Transverse colon (tissue), 4 donors: ENCODE results near the gene PCCA. TPM values are rescaled to one million over a fixed set of nuclear protein-coding genes. Genes with fewer than 3 reads are reported as not detected.
"Not testable (repeated sequence)": the region's sequence is repeated elsewhere in the genome, so short reads cannot be mapped to it uniquely, and the experiment has no call there.

Experiments
- DNase-seq: peaks from one replicate; pipeline ENCODE4 v3.0.0-alpha.2; 2019
- H3K27ac ChIP-seq, 4 donors: fragments of 200-600 bp; sonication (generic); 2 replicates each; pipeline ENCODE4 v1.5.1; 2016 to 2018; ENCODE audit warnings: inconsistent platforms in 4 of 4
- H3K27me3 ChIP-seq: fragments of 200-600 bp; sonication (generic); 2 replicates; pipeline ENCODE4 v1.5.1; 2017; ENCODE audit warnings: inconsistent platforms
- H3K36me3 ChIP-seq, 4 donors: fragments of 200-600 bp; sonication (generic); 2 replicates each; pipeline ENCODE4 v1.5.1; 2017 to 2019; ENCODE audit warnings: inconsistent platforms in 4 of 4
- H3K4me1 ChIP-seq, 4 donors: fragments of 200-600 bp; sonication (generic); 2 replicates each; pipeline ENCODE4 v1.5.1; 2017 to 2020; ENCODE audit warnings: inconsistent platforms in 4 of 4
- H3K4me3 ChIP-seq, 4 donors: fragments of 200-600 bp; sonication (generic); 1 replicate in 1 of 4; 2 replicates in 3 of 4; pipeline versions ENCODE4 v1.5.1 to v1.6.1; 2017 to 2019; ENCODE audit warnings: inconsistent platforms in 4 of 4
- H3K9me3 ChIP-seq, 2 donors: fragments of 200-600 bp; sonication (generic); 2 replicates each; pipeline ENCODE4 v1.5.1; 2017 to 2019; ENCODE audit warnings: inconsistent platforms in 2 of 2
- EP300 ChIP-seq: sonication (generic); formaldehyde crosslinking; IDR thresholded peaks from one replicate; pipeline ENCODE4 v1.6.1; 2017; ENCODE audit warnings: antibody characterized with exemption, low read depth
- POLR2A ChIP-seq: fragments of 450-650 bp; IDR thresholded peaks from one replicate; pipeline ENCODE4 v1.6.1; 2016; ENCODE audit warnings: antibody characterized with exemption, mild to moderate bottlenecking, moderate library complexity
- POLR2AphosphoS5 ChIP-seq, 3 donors: sonication (generic); formaldehyde crosslinking; IDR thresholded peaks; one replicate each; pipeline ENCODE4 v1.6.1; 2016; ENCODE audit warnings: antibody characterized with exemption in 3 of 3
- WGBS, 2 donors: methylation state at CpG; one replicate each; pipeline ENCODE4 v1.1.5; 2018; ENCODE audit warnings: low coverage in 1 of 2; 5-methylcytosine and 5-hydroxymethylcytosine counted together
- in situ Hi-C, 4 donors: fragments of 200-750 bp; cut with MboI; loops; one replicate each; pipeline versions ENCODE4 v1.15.0 to v1.15.1; 2017; ENCODE audit warnings: low sequenced_read_pairs in 3 of 4, low pct_ligation_motif_present in 1 of 4, low pct_unique_long_range_greater_than_20kb in 1 of 4
- intact Hi-C: fragments of 100-400 bp; cut with DNase I; formaldehyde crosslinking; loops from one replicate; pipeline ENCODE4 v1.15.1; 2023; ENCODE audit warnings: low total_unique reads
- total RNA-seq, 4 donors: library from RNA; depleted of rRNA; stranded (reverse); fragments of >200 nt; gene quantifications; one replicate each; pipeline ENCODE4 v1.1.0, GENCODE V29; 2016
- TF ChIP-seq, protein P1 (sequence below), 5 experiments: fragments of 200-600 bp in 3 of 5; fragments of 450-650 bp in 2 of 5; sonication (generic) in 3 of 5; IDR thresholded peaks; 1 replicate in 2 of 5; 2 replicates in 3 of 5; pipeline ENCODE4 v1.5.1; 2016 to 2017; ENCODE audit warnings: antibody characterized with exemption in 5 of 5, inconsistent platforms in 3 of 5, mild to moderate bottlenecking in 2 of 5, moderate library complexity in 1 of 5

Gene PCCA
- total RNA-seq, 4 donors from 2014 or later, result 13.1 to 87.8 (median 74.6) TPM

DNA sequence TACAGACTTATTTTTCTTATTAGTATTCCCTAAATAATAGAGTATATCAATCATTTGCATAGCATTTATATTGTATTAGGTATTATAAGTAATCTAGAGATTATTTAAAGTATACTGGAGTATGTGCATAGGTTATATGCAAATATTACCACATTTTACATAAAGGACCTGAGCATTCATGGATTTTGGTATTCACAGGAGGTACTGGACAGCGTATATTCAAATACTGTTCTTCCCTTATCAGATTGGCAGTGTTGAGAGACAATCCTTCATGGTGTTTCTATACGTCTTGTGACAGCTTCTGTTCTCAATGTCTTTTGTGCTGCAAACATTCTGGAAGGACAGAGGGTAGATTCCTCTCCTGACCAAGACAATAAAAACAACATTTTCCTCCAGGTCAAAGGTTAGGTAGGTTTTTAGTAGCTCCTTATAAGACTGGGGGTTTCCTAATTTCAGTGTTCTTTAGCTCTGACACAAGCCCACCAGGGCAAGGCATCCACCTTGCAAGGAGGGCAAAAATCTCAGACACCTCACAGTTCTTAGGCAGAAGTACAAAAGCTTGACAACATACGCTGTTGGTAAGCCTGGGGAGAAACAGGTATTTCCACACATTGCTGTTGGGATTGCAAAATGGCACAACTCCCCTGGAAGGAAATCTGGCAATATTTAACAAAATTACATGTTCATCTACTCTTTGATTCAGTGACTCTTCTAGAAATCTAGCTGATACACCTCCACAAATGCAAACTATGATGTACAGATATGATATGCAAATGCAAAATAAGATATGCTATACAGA, 20.6 kb upstream of the PCCA start:
- intact Hi-C loops (no loop called here), in situ Hi-C loops (no loop called here)
- Histone ChIP-seq H3K9me3 (no peaks in the 10 kb centered on the region), H3K36me3 (no peaks in the 10 kb centered on the region), H3K27ac (no peak overlapping the region), H3K27me3 (no peaks in the 10 kb centered on the region), H3K4me1 (no peaks in the 10 kb centered on the region), H3K4me3 (no peak overlapping the region)
- WGBS, 2 donors, result 89 to 100% methylated on average over 1 to 3 of the region's 3 CpGs
- TF ChIP-seq, protein P1, sequence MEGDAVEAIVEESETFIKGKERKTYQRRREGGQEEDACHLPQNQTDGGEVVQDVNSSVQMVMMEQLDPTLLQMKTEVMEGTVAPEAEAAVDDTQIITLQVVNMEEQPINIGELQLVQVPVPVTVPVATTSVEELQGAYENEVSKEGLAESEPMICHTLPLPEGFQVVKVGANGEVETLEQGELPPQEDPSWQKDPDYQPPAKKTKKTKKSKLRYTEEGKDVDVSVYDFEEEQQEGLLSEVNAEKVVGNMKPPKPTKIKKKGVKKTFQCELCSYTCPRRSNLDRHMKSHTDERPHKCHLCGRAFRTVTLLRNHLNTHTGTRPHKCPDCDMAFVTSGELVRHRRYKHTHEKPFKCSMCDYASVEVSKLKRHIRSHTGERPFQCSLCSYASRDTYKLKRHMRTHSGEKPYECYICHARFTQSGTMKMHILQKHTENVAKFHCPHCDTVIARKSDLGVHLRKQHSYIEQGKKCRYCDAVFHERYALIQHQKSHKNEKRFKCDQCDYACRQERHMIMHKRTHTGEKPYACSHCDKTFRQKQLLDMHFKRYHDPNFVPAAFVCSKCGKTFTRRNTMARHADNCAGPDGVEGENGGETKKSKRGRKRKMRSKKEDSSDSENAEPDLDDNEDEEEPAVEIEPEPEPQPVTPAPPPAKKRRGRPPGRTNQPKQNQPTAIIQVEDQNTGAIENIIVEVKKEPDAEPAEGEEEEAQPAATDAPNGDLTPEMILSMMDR (IDR thresholded peaks at IDR 0.05), result no peak
- TF ChIP-seq POLR2AphosphoS5 (IDR thresholded peaks at IDR 0.05) (no peak), EP300 (no peak), POLR2A (no peak)
- DNase-seq, result no peak

DNA sequence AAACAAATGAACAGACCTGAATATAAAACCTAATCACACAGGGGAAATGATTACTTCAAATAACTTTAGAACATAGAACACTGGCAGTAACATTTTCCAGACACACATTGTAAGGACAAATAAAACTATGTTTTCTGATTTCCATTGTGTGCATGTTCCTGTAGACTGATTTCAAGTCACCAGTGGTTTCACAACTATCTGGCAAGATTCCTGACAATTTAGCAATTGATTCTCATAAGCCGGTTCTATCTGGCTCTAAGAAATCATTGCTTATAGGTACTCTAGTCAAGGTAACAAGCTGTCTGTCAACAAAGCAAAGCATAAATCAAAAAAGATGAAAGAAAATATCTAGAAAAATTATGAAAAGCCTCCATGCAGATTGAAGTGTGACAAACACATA, 19.6 kb upstream of the PCCA start:
- no peaks in the 10 kb centered on the region for H3K4me1 ChIP-seq
- no peak overlapping the region for H3K4me3 ChIP-seq
- H3K27ac ChIP-seq, result no peak overlapping the region
- intact Hi-C loops, result no loop called here
- H3K9me3 ChIP-seq, result no peaks in the 10 kb centered on the region
- 76% methylated on average over 1 of the region's 1 CpG; no CpG with 5 or more reads in 1 of the 2 donors for WGBS, 2 donors
- H3K27me3 ChIP-seq, result no peaks in the 10 kb centered on the region
- in situ Hi-C loops, result no loop called here
- TF ChIP-seq POLR2A, result no peak
- no peak for TF ChIP-seq POLR2AphosphoS5 (IDR thresholded peaks at IDR 0.05)
- TF ChIP-seq, protein P1 (IDR thresholded peaks at IDR 0.05), result no peak
- TF ChIP-seq EP300, result no peak
- H3K36me3 ChIP-seq, result no peaks in the 10 kb centered on the region
- DNase-seq, result no peak

- H3K27me3 ChIP-seq, result no peaks in the 10 kb centered on the region
- H3K4me3 ChIP-seq, result no peak overlapping the region
- no peaks in the 10 kb centered on the region for H3K9me3 ChIP-seq
- no peaks in the 10 kb centered on the region for H3K4me1 ChIP-seq
- in situ Hi-C loops, result no loop called here
- no peaks in the 10 kb centered on the region for H3K36me3 ChIP-seq
- no peak for DNase-seq
- intact Hi-C loops, result no loop called here
- H3K27ac ChIP-seq, result no peak overlapping the region
- 37 to 66% methylated on average over 4 to 10 of the region's 10 CpGs for WGBS, 2 donors
- TF ChIP-seq, protein P1 (IDR thresholded peaks at IDR 0.05), result no peak
- TF ChIP-seq POLR2AphosphoS5 (IDR thresholded peaks at IDR 0.05) (no peak), POLR2A (no peak), EP300 (no peak)
These were observed 12.9 kb upstream of the PCCA start for GRCh38 chr13:100075700-100076587.

DNA sequence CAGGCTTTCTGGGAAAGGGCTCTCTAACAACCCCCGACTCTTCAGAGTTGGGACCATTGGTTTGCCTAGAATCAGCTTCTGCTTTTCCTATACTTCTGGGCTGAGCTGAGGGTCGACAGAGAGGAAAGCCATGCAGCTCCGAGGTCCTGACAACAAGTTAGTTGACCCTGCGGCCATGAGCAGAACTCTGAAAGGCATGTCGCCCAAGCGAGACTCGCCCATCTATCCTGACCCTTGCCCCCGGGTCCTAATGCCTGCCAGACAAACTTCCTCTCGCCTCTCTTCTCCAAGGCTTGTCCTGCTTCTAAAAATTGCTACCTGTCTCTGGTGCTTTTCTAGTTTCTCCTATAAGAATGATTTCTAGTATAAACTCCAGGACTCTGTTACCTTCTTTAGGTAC, 9.9 kb upstream of the PCCA start:
- H3K4me3 ChIP-seq, H3K27me3 ChIP-seq, DNase-seq, intact Hi-C loops, H3K4me1 ChIP-seq, H3K36me3 ChIP-seq, H3K9me3 ChIP-seq, in situ Hi-C loops, H3K27ac ChIP-seq: not testable (repeated sequence)
- 92% methylated on average over 9 of the region's 9 CpGs; no CpG with 5 or more reads in 1 of the 2 donors for WGBS, 2 donors

DNA sequence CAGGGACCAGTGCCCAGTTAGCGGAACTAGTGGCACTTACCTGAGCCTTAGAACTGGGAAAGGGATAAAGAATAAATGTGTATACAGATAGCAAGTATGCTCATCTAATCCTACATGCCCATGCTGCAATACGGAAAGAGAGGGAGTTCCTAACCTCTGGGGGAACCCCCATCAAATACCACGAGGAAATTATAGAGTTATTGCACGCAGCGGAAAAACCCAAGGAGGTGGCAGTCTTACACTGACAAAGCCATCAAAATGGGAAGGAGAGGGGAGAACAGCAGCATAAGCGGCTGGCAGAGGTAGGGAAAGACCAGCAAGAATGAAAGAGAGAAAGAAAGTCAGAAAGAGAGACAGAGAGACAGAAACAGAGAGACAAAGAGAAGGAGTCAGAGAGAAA, 5.5 kb upstream of the PCCA start:
- 72 to 74% methylated on average over 6 of the region's 6 CpGs for WGBS, 2 donors
- H3K4me1 ChIP-seq, result peaks cover 0 to 12% (median 9%) of the 10 kb centered on the region in 4 donors
- H3K27ac ChIP-seq, H3K4me3 ChIP-seq, H3K27me3 ChIP-seq, H3K36me3 ChIP-seq, in situ Hi-C loops, H3K9me3 ChIP-seq, intact Hi-C loops, DNase-seq: not testable (repeated sequence)
